Stimulated activated CD8-positive, alpha-beta memory T cell treated with anti-CD3 and anti-CD28 coated beads, Interleukin-15, amount 100 ng/mL, for 24 hours (primary cell): ENCODE results near the gene ERICH4.
"Not testable (repeated sequence)": the region's sequence is repeated elsewhere in the genome, so short reads cannot be mapped to it uniquely, and the experiment has no call there.

Experiments used
- DNase-seq: peaks from one replicate; pipeline ENCODE4 v3.0.0-alpha.2; 2020; ENCODE audit warnings: low read depth

The ERICH4 gene

DNA sequence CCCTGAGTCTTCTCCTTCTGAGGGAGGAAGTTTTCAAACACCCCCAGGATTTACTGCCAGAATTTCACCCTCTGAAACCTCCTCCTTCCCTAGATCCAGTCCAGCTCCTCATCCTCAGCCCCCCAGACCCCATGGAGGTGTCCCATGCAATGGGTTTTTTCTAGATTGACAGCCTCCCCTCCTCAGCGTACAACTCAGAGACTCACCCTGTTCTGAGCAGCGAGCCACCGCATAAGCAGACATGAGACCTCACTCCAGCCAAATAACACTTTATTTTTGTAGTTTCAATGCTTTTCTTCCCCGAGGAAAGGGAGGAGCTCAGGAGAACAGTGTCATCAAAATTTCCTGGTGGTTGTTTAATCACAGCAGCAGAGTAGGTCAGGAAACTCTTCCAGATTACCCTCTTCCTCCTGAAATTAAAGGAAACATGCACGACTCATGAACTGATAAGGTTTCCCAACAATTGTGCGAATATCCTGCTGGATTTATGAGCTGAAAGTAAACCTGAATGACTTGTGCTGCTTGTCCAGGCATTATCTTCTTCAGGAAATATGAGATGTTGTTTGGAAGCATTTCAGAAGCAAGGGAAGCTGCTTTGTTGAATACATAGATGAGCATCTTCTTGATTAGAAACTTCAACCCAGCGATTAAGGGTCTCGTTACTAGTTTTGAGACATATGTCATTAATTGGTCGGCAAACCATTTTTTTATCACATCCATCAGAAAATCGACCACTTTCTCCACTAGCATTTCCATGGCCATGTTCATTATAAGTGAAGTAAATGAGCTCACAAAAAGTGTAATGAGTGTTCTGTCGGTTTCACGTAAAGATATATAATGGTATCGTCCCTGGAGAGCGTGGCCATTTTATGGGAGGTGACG is 36.2 kb downstream of the ERICH4 start:
- DNase-seq, result no peak

DNA sequence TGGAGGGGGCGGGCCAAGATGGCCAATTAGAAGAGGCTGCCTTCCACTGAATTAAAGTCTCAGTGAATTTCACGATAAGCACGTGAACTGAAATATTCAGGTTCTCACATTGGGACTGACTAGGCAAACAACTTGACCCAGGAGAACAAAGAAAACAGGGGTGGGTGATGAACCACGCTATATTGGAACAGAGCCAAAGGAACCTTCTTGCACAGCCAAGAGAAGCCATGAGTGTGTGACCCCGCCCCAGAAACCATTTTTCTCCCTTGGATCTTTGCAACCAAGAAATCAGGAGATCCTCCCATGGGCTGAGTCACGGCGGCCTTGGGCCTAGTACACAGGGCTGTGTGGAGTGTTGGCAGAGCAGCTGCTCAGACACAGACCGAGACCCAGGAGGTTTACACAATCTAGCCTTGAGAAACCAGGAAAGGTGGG is 36.8 kb downstream of the ERICH4 start:
- DNase-seq, result no peak

- no peak for DNase-seq
These were observed 37.4 kb downstream of the ERICH4 start for GRCh38 chr19:41480336-41480735.

GRCh38 chr19:41484822-41485221 is 41.9 kb downstream of the ERICH4 start:
- no peak for DNase-seq

- not testable (repeated sequence) for DNase-seq
These were observed 44.0 kb downstream of the ERICH4 start for GRCh38 chr19:41486953-41487352.

DNA sequence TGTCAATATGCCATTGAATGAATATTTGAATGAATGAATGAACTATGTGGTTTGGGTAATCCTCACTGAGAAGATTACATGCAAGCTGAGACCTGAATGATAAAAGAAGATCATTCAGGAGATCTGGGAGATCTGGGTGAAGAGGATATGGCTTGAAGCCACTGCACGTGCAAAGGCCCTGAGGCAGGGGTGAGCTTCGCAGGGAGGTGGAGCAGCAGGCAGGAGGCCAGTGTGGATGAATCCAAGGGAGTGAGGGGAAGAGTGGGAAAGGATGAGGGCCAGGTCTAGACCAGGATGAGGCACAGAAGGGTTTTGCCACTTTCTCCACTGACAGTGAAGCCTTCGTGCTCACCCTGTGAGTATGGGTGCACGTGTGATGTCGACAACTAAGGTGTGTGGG is 49.9 kb downstream of the ERICH4 start:
- no peak for DNase-seq
